Skeletal muscle tissue (tissue), 4 donors: ENCODE measurements around the gene CA4. TPM values are rescaled to one million over a fixed set of nuclear protein-coding genes. Genes with fewer than 3 reads are reported as not detected.

Source experiments
- H3K27ac ChIP-seq: one replicate; pipeline ENCODE4 v1.7.0; 2013; ENCODE audit warnings: mild to moderate bottlenecking, low read depth, low read length, inconsistent platforms
- H3K27me3 ChIP-seq, 3 donors: one replicate each; pipeline ENCODE4 v1.7.0; 2013; ENCODE audit warnings: low read length in 3 of 3; ENCODE audit not compliant: control insufficient read depth in 3 of 3, insufficient read depth in 3 of 3
- H3K36me3 ChIP-seq, 3 donors: one replicate each; pipeline ENCODE4 v1.7.0; 2013; ENCODE audit warnings: low read length in 3 of 3; ENCODE audit not compliant: control insufficient read depth in 3 of 3, insufficient read depth in 3 of 3
- H3K4me1 ChIP-seq, 3 donors: one replicate each; pipeline ENCODE4 v1.7.0; 2013; ENCODE audit warnings: low read length in 3 of 3, mild to moderate bottlenecking in 3 of 3; ENCODE audit not compliant: control insufficient read depth in 3 of 3, insufficient read depth in 3 of 3
- H3K4me3 ChIP-seq, 3 donors: one replicate each; pipeline ENCODE4 v1.7.0; 2013; ENCODE audit warnings: low read length in 3 of 3
- H3K9ac ChIP-seq, 3 donors: one replicate each; pipeline ENCODE4 v1.7.0; 2013; ENCODE audit warnings: low read length in 3 of 3, mild to moderate bottlenecking in 3 of 3, moderate library complexity in 2 of 3, low read depth in 1 of 3
- H3K9me3 ChIP-seq, 3 donors: one replicate each; pipeline ENCODE4 v1.7.0; 2013; ENCODE audit warnings: low read length in 3 of 3; ENCODE audit not compliant: control insufficient read depth in 3 of 3
- total RNA-seq: library from RNA; depleted of rRNA; stranded (reverse); fragments of >200 nt; gene quantifications from one replicate; pipeline ENCODE4 v1.2.3, GENCODE V29; 2014
- donor health status: Osteomylitis.

The CA4 gene
- total RNA-seq, 1 donor from 2014 or later = 4.2 TPM

GRCh38 chr17:60129164-60129563 lies 20.6 kb upstream of the CA4 start:
- peaks cover 0 to 10% (median 10%) of the 10 kb centered on the region in 3 donors for H3K27me3 ChIP-seq

GRCh38 chr17:60130466-60130865 lies 19.3 kb upstream of the CA4 start:
- Histone ChIP-seq H3K27ac (no peak overlapping the region), H3K9me3 (no peaks in the 10 kb centered on the region), H3K36me3 (no peaks in the 10 kb centered on the region), H3K9ac (no peak overlapping the region), H3K27me3 (peaks cover 0 to 10% (median 10%) of the 10 kb centered on the region in 3 donors), H3K4me1 (peaks cover 10 to 14% (median 10%) of the 10 kb centered on the region in 3 donors), H3K4me3 (no peak overlapping the region)

More at GRCh38 chr17:60129164-60129563, 20.6 kb upstream of the CA4 start:
- Histone ChIP-seq H3K27ac (no peak overlapping the region), H3K9ac (no peak overlapping the region), H3K4me3 (no peak overlapping the region), H3K9me3 (no peaks in the 10 kb centered on the region), H3K36me3 (no peaks in the 10 kb centered on the region), H3K4me1 (peaks cover under 1 to 3% (median 1%) of the 10 kb centered on the region in 3 donors)

GRCh38 chr17:60134396-60135150 lies 15.2 kb upstream of the CA4 start:
- Histone ChIP-seq H3K4me3 (peak overlapping the region; percentile 81 to 94 (median 93)), H3K36me3 (no peaks in the 10 kb centered on the region), H3K9me3 (no peaks in the 10 kb centered on the region), H3K4me1 (peaks cover 20 to 25% (median 21%) of the 10 kb centered on the region in 3 donors), H3K9ac (peak overlapping the region; percentile 78 to 86 (median 80)), H3K27me3 (peaks cover 15 to 19% (median 17%) of the 10 kb centered on the region in 3 donors), H3K27ac (no peak overlapping the region)

GRCh38 chr17:60135151-60135950 lies 14.4 kb upstream of the CA4 start:
- H3K9ac ChIP-seq = peak overlapping the region; percentile 78 to 86 (median 80)
- no peaks in the 10 kb centered on the region for H3K9me3 ChIP-seq
- peaks cover 25 to 30% (median 26%) of the 10 kb centered on the region in 3 donors for H3K4me1 ChIP-seq
- H3K27ac ChIP-seq = peak overlapping the region; percentile 15
- no peaks in the 10 kb centered on the region for H3K36me3 ChIP-seq
- H3K4me3 ChIP-seq = peak overlapping the region; percentile 81 to 94 (median 93)
- peaks cover 23 to 27% (median 25%) of the 10 kb centered on the region in 3 donors for H3K27me3 ChIP-seq

- Histone ChIP-seq H3K4me1 (peaks cover 26 to 31% (median 27%) of the 10 kb centered on the region in 3 donors), H3K9ac (peak overlapping the region in 1 of 3 donors; percentile 86), H3K27me3 (peaks cover 31 to 35% (median 31%) of the 10 kb centered on the region in 3 donors), H3K27ac (no peak overlapping the region), H3K4me3 (peak overlapping the region; percentile 81 to 94 (median 93)), H3K9me3 (no peaks in the 10 kb centered on the region), H3K36me3 (no peaks in the 10 kb centered on the region)
Observed at GRCh38 chr17:60135951-60136666, 13.7 kb upstream of the CA4 start.

- Histone ChIP-seq H3K27ac (no peak overlapping the region), H3K4me1 (peaks cover 35 to 42% (median 38%) of the 10 kb centered on the region in 3 donors), H3K9ac (no peak overlapping the region), H3K36me3 (no peaks in the 10 kb centered on the region), H3K4me3 (no peak overlapping the region), H3K9me3 (no peaks in the 10 kb centered on the region), H3K27me3 (peaks cover 39 to 43% (median 41%) of the 10 kb centered on the region in 3 donors)
Observed at GRCh38 chr17:60137731-60138130, 12.0 kb upstream of the CA4 start.

GRCh38 chr17:60138769-60139437 lies 10.9 kb upstream of the CA4 start:
- no peaks in the 10 kb centered on the region for H3K36me3 ChIP-seq
- H3K4me1 ChIP-seq = peaks cover 42 to 48% (median 47%) of the 10 kb centered on the region in 3 donors
- no peak overlapping the region for H3K4me3 ChIP-seq
- peaks cover 41 to 46% (median 43%) of the 10 kb centered on the region in 3 donors for H3K27me3 ChIP-seq
- no peak overlapping the region for H3K9ac ChIP-seq
- no peak overlapping the region for H3K27ac ChIP-seq
- no peaks in the 10 kb centered on the region for H3K9me3 ChIP-seq

- Histone ChIP-seq H3K9ac (no peak overlapping the region), H3K27me3 (peaks cover 41 to 46% (median 43%) of the 10 kb centered on the region in 3 donors), H3K9me3 (no peaks in the 10 kb centered on the region), H3K4me1 (peaks cover 36 to 41% (median 41%) of the 10 kb centered on the region in 3 donors), H3K27ac (no peak overlapping the region), H3K36me3 (no peaks in the 10 kb centered on the region), H3K4me3 (peak overlapping the region; percentile 5 to 52 (median 46))
Observed at GRCh38 chr17:60139438-60140285, 10.1 kb upstream of the CA4 start.
